OCI-LY3 (cell line): ENCODE data around the gene JADE2.
"Not testable (repeated sequence)": the region's sequence is repeated elsewhere in the genome, so short reads cannot be mapped to it uniquely, and the experiment has no call there.

Experiments
- H2AFZ ChIP-seq: fragments of 200-600, 300-600 bp; shearing (Covaris generic); 2 replicates; pipeline ENCODE4 v1.6.0; 2014; ENCODE audit warnings: antibody characterized with exemption, low read depth, low read length
- H3K27ac ChIP-seq: fragments of 200-600, 300-600 bp; sonication (generic); 2 replicates; pipeline ENCODE4 v1.5.1; 2014; ENCODE audit warnings: mild to moderate bottlenecking, low read length, moderate library complexity, mixed read lengths
- H3K27me3 ChIP-seq: fragments of 200-600, 300-600 bp; sonication (generic); 2 replicates; pipeline ENCODE4 v1.6.1; 2014; ENCODE audit warnings: low read depth, low read length, mixed read lengths
- H3K36me3 ChIP-seq: fragments of 200-600, 300-600 bp; sonication (generic); replicated peaks from 2 replicates; pipeline ENCODE3; 2014; ENCODE audit warnings: low read depth, low read length, mixed read lengths
- H3K4me1 ChIP-seq: fragments of 300-600, 200-600 bp; sonication (generic); 2 replicates; pipeline ENCODE4 v1.6.1; 2014; ENCODE audit warnings: low read length, mixed read lengths
- H3K4me2 ChIP-seq: fragments of 200-600, 300-600 bp; sonication (generic); 2 replicates; pipeline ENCODE4 v1.6.1; 2014; ENCODE audit warnings: low read length, mixed read lengths
- H3K4me3 ChIP-seq: fragments of 300-600, 200-600 bp; sonication (generic); 2 replicates; pipeline ENCODE4 v1.5.1; 2014; ENCODE audit warnings: antibody characterized with exemption, mild to moderate bottlenecking, low read length, moderate library complexity
- H3K79me2 ChIP-seq: fragments of 300-600, 200-600 bp; shearing (Covaris generic); 2 replicates; pipeline ENCODE4 v1.6.1; 2014; ENCODE audit warnings: mild to moderate bottlenecking, low read length, mixed read lengths
- H3K9ac ChIP-seq: fragments of 300-600, 200-600 bp; shearing (Covaris generic); 2 replicates; pipeline ENCODE4 v1.6.0; 2014; ENCODE audit warnings: mild to moderate bottlenecking, low read length, moderate library complexity
- H3K9me3 ChIP-seq: fragments of 200-600, 300-600 bp; shearing (Covaris generic); 2 replicates; pipeline ENCODE4 v1.6.1; 2014; ENCODE audit warnings: low read length, mixed read lengths; ENCODE audit not compliant: insufficient read depth
- H4K20me1 ChIP-seq: fragments of 200-600, 300-600 bp; sonication (generic); 2 replicates; pipeline ENCODE4 v1.6.1; 2016; ENCODE audit warnings: low read length, mixed read lengths; ENCODE audit not compliant: insufficient read depth
- EZH2phosphoT487 ChIP-seq: fragments of 200-600 bp; shearing (Covaris generic); IDR thresholded peaks from 2 replicates; pipeline ENCODE4 v1.6.1; 2018; ENCODE audit warnings: antibody characterized with exemption, mixed run types, low read depth
- TF ChIP-seq, protein P1 (sequence below): fragments of 200-600, 300-600 bp; sonication (generic); IDR thresholded peaks from 2 replicates; pipeline ENCODE4 v1.5.1; 2014; ENCODE audit warnings: antibody characterized with exemption, low read length, low read depth

JADE2 gene

DNA sequence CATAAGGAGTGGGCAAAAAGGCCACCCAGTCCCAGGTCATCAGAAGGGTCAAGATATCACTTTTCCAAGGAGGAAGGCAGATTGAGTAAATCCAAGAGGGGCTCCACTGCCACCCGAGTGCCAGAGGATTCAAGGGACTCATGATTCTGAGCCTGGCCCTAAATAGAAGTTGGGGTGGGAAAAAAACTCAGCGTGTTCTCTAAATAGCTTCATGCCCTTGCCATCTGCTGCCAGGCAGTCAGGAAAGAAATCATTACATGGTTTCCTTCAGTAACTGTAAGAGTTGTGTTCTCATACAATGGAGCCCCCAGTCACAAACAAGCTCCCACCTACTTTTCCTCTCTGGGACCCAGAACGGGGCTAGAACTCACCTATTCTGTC, 70.0 kb downstream of the JADE2 start:
- Histone ChIP-seq H3K4me3 (no peak overlapping the region), H3K4me1 (peaks cover 25% of the 10 kb centered on the region), H3K27ac (peak overlapping the region; percentile 24), H2AFZ (0 out of 2 replicates have a peak overlapping the region, but pooled peaks have one; percentile 66), H3K4me2 (peak overlapping the region; percentile 34), H3K36me3 (no peaks in the 10 kb centered on the region), H3K9ac (no peak overlapping the region), H3K79me2 (no peaks in the 10 kb centered on the region), H3K9me3 (no peaks in the 10 kb centered on the region), H3K27me3 (no peaks in the 10 kb centered on the region), H4K20me1 (no peaks in the 10 kb centered on the region)
- TF ChIP-seq, protein P1, sequence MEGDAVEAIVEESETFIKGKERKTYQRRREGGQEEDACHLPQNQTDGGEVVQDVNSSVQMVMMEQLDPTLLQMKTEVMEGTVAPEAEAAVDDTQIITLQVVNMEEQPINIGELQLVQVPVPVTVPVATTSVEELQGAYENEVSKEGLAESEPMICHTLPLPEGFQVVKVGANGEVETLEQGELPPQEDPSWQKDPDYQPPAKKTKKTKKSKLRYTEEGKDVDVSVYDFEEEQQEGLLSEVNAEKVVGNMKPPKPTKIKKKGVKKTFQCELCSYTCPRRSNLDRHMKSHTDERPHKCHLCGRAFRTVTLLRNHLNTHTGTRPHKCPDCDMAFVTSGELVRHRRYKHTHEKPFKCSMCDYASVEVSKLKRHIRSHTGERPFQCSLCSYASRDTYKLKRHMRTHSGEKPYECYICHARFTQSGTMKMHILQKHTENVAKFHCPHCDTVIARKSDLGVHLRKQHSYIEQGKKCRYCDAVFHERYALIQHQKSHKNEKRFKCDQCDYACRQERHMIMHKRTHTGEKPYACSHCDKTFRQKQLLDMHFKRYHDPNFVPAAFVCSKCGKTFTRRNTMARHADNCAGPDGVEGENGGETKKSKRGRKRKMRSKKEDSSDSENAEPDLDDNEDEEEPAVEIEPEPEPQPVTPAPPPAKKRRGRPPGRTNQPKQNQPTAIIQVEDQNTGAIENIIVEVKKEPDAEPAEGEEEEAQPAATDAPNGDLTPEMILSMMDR = no peak

DNA sequence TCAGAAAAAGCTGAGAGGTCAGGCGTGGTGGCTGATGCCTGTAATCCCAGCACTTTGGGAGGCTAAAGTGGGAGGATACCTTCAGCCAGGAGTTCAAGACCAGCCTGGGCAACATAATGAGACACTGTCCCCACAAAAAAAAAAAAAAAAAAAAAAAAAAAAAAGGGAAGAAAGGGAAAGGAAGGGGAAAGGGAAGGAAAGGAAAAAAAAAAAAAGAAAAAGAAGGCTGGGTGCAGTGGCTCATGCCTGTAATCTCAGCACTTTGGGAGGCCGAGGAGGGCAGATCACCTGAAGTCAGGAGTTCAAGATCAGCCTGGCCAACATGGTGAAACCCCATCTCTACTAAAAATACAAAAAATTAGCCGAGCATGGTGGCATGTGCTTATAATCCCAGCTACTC, 74.3 kb downstream of the JADE2 start:
- not testable (repeated sequence) for H4K20me1 ChIP-seq, H3K9ac ChIP-seq, H3K4me3 ChIP-seq, H3K4me2 ChIP-seq, H3K36me3 ChIP-seq, H3K27ac ChIP-seq, H3K27me3 ChIP-seq, H2AFZ ChIP-seq, H3K79me2 ChIP-seq, H3K9me3 ChIP-seq
- peaks cover 36% of the 10 kb centered on the region for H3K4me1 ChIP-seq

DNA sequence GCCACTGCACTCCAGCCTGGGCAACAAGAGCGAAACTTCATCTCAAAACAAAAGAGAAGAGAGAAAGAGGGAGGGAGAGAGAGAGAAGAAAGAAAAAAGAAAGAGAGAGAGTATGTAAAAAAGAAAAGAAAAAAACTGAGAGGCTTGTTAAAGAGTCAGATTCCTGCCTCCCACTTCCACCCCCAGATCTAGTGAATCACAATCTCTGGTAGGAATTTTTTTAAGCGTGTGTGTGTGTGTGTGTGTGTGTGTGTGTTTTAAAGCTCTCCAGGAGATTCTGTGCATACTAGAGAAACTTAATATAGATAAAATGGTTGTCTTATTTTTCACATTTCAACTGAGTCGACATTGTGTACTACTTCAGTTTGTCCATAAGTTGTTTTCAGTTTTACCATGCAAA, 75.1 kb downstream of the JADE2 start:
- no peak overlapping the region for H3K9ac ChIP-seq
- no peak overlapping the region for H3K4me2 ChIP-seq
- no peak overlapping the region for H3K27ac ChIP-seq
- no peaks in the 10 kb centered on the region for H3K27me3 ChIP-seq
- H3K4me1 ChIP-seq = peaks cover 36% of the 10 kb centered on the region
- H4K20me1 ChIP-seq = no peaks in the 10 kb centered on the region
- no peak overlapping the region for H2AFZ ChIP-seq
- no peak overlapping the region for H3K4me3 ChIP-seq
- no peak for TF ChIP-seq EZH2phosphoT487
- TF ChIP-seq, protein P1 = no peak
- peaks cover 9% of the 10 kb centered on the region for H3K36me3 ChIP-seq
- no peaks in the 10 kb centered on the region for H3K79me2 ChIP-seq
- no peaks in the 10 kb centered on the region for H3K9me3 ChIP-seq

DNA sequence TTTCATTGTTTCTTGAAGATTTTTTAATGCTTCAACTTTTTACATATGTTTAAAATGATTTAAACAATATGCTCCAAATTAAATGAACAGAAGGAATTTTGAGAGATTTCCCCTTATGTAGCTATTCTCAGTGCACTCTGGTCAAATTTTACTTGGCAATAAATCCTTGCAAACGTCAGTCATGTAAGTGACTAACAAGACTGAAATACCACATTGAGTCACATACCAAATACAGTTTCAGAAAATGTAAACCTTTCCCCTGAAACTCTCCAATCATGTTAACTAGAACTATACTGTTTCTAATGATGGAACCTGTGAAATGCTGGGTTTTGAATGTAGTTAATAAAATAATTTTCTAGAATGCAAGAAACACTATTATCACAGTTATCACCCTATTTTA, 77.6 kb downstream of the JADE2 start:
- no peaks in the 10 kb centered on the region for H4K20me1 ChIP-seq
- peak overlapping the region; percentile 49 for H3K4me2 ChIP-seq
- no peak overlapping the region for H2AFZ ChIP-seq
- H3K9ac ChIP-seq = no peak overlapping the region
- H3K79me2 ChIP-seq = no peaks in the 10 kb centered on the region
- no peak overlapping the region for H3K4me3 ChIP-seq
- peaks cover 41% of the 10 kb centered on the region for H3K4me1 ChIP-seq
- TF ChIP-seq EZH2phosphoT487 = no peak
- TF ChIP-seq, protein P1 = no peak
- H3K36me3 ChIP-seq = peaks cover 21% of the 10 kb centered on the region
- peak overlapping the region; percentile 45 for H3K27ac ChIP-seq
- no peaks in the 10 kb centered on the region for H3K27me3 ChIP-seq
- H3K9me3 ChIP-seq = no peaks in the 10 kb centered on the region

DNA sequence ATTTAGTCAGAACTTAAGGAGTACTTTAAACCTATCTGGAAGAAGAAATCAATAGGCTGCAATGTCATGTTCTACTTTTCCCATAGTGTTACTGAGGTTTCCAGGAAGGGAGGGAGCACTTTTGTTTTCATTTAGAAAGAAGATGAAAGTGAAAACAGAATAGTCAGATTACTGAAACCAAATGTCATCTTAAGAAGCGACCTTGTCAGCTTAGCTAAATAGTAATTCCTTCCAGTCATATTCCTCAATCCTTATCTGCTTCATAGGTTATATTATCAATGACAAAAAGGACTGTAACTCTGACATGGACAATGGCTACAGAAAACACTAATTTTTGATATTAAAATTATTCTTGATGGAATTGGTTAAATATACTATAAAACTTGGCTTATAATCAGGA, 79.4 kb downstream of the JADE2 start:
- H3K79me2 ChIP-seq = no peaks in the 10 kb centered on the region
- TF ChIP-seq, protein P1 = no peak
- no peak for TF ChIP-seq EZH2phosphoT487
- no peaks in the 10 kb centered on the region for H3K9me3 ChIP-seq
- H3K27me3 ChIP-seq = no peaks in the 10 kb centered on the region
- H4K20me1 ChIP-seq = no peaks in the 10 kb centered on the region
- H3K4me3 ChIP-seq = no peak overlapping the region
- H3K9ac ChIP-seq = no peak overlapping the region
- no peak overlapping the region for H3K27ac ChIP-seq
- no peak overlapping the region for H2AFZ ChIP-seq
- H3K4me1 ChIP-seq = peaks cover 57% of the 10 kb centered on the region
- peak overlapping the region; percentile 39 for H3K4me2 ChIP-seq
- H3K36me3 ChIP-seq = peaks cover 21% of the 10 kb centered on the region
